H1 (cell line): Measurements from ENCODE around the gene TRIM56. TPM values are rescaled to one million over a fixed set of nuclear protein-coding genes. Genes with fewer than 3 reads are reported as not detected.

Experiments used
- CTCF ChIA-PET: fragments of 300-600 bp; sonication (Branson Sonifier 250); formaldehyde crosslinking; loops from one replicate; lab custom pipeline; 2021; ENCODE audit not compliant: partially characterized antibody; lab: Charles Lee
- POLR2A ChIA-PET: fragments of 300-600 bp; sonication (Branson Sonifier 250); formaldehyde crosslinking; loops from one replicate; lab custom pipeline; 2021; ENCODE audit warnings: inconsistent platforms; ENCODE audit not compliant: partially characterized antibody; lab: Charles Lee
- DNase-seq, 2 experiments: peaks; one replicate each; pipeline versions ENCODE4 v3.0.0 to v3.0.0-alpha.2; 2010 to 2022; ENCODE audit warnings: low spot score in 2 of 2, low read depth in 1 of 2, mixed read lengths in 1 of 2
- FAIRE-seq: peaks from 2 replicates; lab custom pipeline; 2011; peaks lifted over from hg19 to GRCh38; lab: Jason Lieb, UNC
- H2AFZ ChIP-seq: 2 replicates; pipeline ENCODE4 v1.8.1; 2012; ENCODE audit warnings: low read length, inconsistent platforms
- H2AK5ac ChIP-seq: 2 replicates; pipeline ENCODE4 v1.6.1; 2013; ENCODE audit warnings: low read depth, low read length
- H2BK120ac ChIP-seq: replicated peaks from 2 replicates; pipeline ENCODE3; 2013; ENCODE audit warnings: low read depth, low read length, inconsistent platforms
- H2BK12ac ChIP-seq: 2 replicates; pipeline ENCODE4 v1.6.1; 2013; ENCODE audit warnings: low read depth, low read length
- H2BK15ac ChIP-seq: 2 replicates; pipeline ENCODE4 v1.6.1; 2013; ENCODE audit warnings: low read length
- H2BK20ac ChIP-seq: 2 replicates; pipeline ENCODE4 v1.6.1; 2013; ENCODE audit warnings: low read length
- H2BK5ac ChIP-seq: 2 replicates; pipeline ENCODE4 v1.6.1; 2013; ENCODE audit warnings: low read depth, low read length
- H3K14ac ChIP-seq: 2 replicates; pipeline ENCODE4 v1.6.1; 2013; ENCODE audit warnings: inconsistent platforms; ENCODE audit not compliant: insufficient read length
- H3K18ac ChIP-seq: 2 replicates; pipeline ENCODE4 v1.6.1; 2013; ENCODE audit warnings: low read length; ENCODE audit errors: extremely low read depth
- H3K23ac ChIP-seq: 2 replicates; pipeline ENCODE4 v1.6.1; 2013; ENCODE audit warnings: inconsistent platforms; ENCODE audit not compliant: insufficient read length
- H3K23me2 ChIP-seq: 2 replicates; pipeline ENCODE4 v1.6.1; 2013; ENCODE audit warnings: low read depth, low read length
- H3K27ac ChIP-seq: 2 replicates; pipeline ENCODE4 v1.6.1; 2011; ENCODE audit warnings: low read depth, low read length, inconsistent platforms
- H3K27me3 ChIP-seq, 4 experiments: replicated peaks in 1 of 4; 1 replicate in 1 of 4; 2 replicates in 3 of 4; pipeline versions ENCODE4 v1.6.1 to v1.8.1; 2011 to 2013; ENCODE audit warnings: low read length in 3 of 4, mild to moderate bottlenecking in 3 of 4, inconsistent platforms in 2 of 4, mixed read lengths in 2 of 4, moderate library complexity in 1 of 4; ENCODE audit not compliant: control insufficient read depth in 3 of 4, insufficient read depth in 3 of 4; ENCODE audit errors: extremely low read depth in 1 of 4
- H3K36me3 ChIP-seq, 4 experiments: 2 replicates each; pipeline versions ENCODE4 v1.6.1 to v1.8.1; 2011 to 2013; ENCODE audit warnings: mild to moderate bottlenecking in 4 of 4, low read length in 3 of 4, moderate library complexity in 2 of 4, control low read depth in 1 of 4, inconsistent platforms in 1 of 4; ENCODE audit not compliant: insufficient read depth in 4 of 4, control insufficient read depth in 2 of 4
- H3K4ac ChIP-seq: replicated peaks from 2 replicates; pipeline ENCODE3; 2013; ENCODE audit warnings: low read length, low read depth, mixed read lengths, inconsistent platforms; ENCODE audit not compliant: insufficient read length
- H3K4me1 ChIP-seq, 4 experiments: replicated peaks in 1 of 4; 1 replicate in 1 of 4; 2 replicates in 3 of 4; pipeline versions ENCODE4 v1.6.1 to v1.8.1; 2011 to 2013; ENCODE audit warnings: low read length in 3 of 4, inconsistent platforms in 2 of 4, mixed read lengths in 1 of 4; ENCODE audit not compliant: insufficient read depth in 4 of 4, control insufficient read depth in 3 of 4
- H3K4me2 ChIP-seq, 2 experiments: 2 replicates each; pipeline versions ENCODE4 v1.6.1 to v1.8.1; 2011 to 2013; ENCODE audit warnings: low read depth in 2 of 2, low read length in 2 of 2, control low read depth in 1 of 2, inconsistent platforms in 1 of 2, mild to moderate bottlenecking in 1 of 2; ENCODE audit not compliant: insufficient read depth in 1 of 2
- H3K4me3 ChIP-seq, 4 experiments: fragments of 200-600, 300-600 bp in 1 of 4; sonication (generic), shearing (Covaris generic), sonication (Bioruptor Twin) in 1 of 4; 2 replicates each; pipeline versions ENCODE4 v1.5.1 to v1.8.1; 2011 to 2016; ENCODE audit warnings: low read length in 4 of 4, low read depth in 3 of 4, control low read depth in 2 of 4, inconsistent platforms in 2 of 4, mild to moderate bottlenecking in 2 of 4, mixed read lengths in 1 of 4, moderate library complexity in 1 of 4; ENCODE audit not compliant: insufficient read depth in 2 of 4; ENCODE audit errors: extremely low read depth in 1 of 4
- H3K56ac ChIP-seq: replicated peaks from 2 replicates; pipeline ENCODE3; 2013; ENCODE audit warnings: low read depth, mild to moderate bottlenecking, mixed read lengths, low read length, inconsistent platforms; ENCODE audit not compliant: insufficient read length
- H3K79me1 ChIP-seq: 2 replicates; pipeline ENCODE4 v1.6.1; 2013; ENCODE audit warnings: low read depth, low read length, control low read depth
- H3K79me2 ChIP-seq, 2 experiments: 2 replicates each; pipeline versions ENCODE4 v1.6.1 to v1.8.1; 2012 to 2013; ENCODE audit warnings: low read length in 2 of 2, mild to moderate bottlenecking in 2 of 2, inconsistent platforms in 1 of 2; ENCODE audit not compliant: insufficient read depth in 2 of 2, control insufficient read depth in 1 of 2
- H3K9ac ChIP-seq, 4 experiments: replicated peaks in 1 of 4; 1 replicate in 1 of 4; 2 replicates in 3 of 4; pipeline versions ENCODE4 v1.6.1 to v1.8.1; 2011 to 2013; ENCODE audit warnings: low read depth in 3 of 4, low read length in 3 of 4, control low read depth in 2 of 4, mild to moderate bottlenecking in 2 of 4, moderate library complexity in 2 of 4, inconsistent platforms in 1 of 4; ENCODE audit errors: extremely low read depth in 1 of 4
- H3K9me3 ChIP-seq, 2 experiments: 2 replicates each; pipeline versions ENCODE4 v1.6.1 to v1.8.1; 2012 to 2013; ENCODE audit warnings: mild to moderate bottlenecking in 2 of 2, moderate library complexity in 2 of 2, control low read depth in 1 of 2, inconsistent platforms in 1 of 2, low read depth in 1 of 2, low read length in 1 of 2, mixed read lengths in 1 of 2; ENCODE audit not compliant: insufficient read depth in 2 of 2
- H4K20me1 ChIP-seq, 2 experiments: replicated peaks in 1 of 2; 2 replicates each; pipeline versions ENCODE3 to v1.8.1; 2011 to 2013; ENCODE audit warnings: inconsistent platforms in 2 of 2, low read length in 2 of 2, mild to moderate bottlenecking in 1 of 2; ENCODE audit not compliant: insufficient read depth in 2 of 2, control insufficient read depth in 1 of 2
- H4K5ac ChIP-seq: 2 replicates; pipeline ENCODE4 v1.6.1; 2013; ENCODE audit warnings: low read length, low read depth, mixed read lengths, inconsistent platforms; ENCODE audit not compliant: insufficient read length
- H4K8ac ChIP-seq: 2 replicates; pipeline ENCODE4 v1.8.0; 2013; ENCODE audit warnings: mild to moderate bottlenecking, moderate library complexity, low read length, inconsistent platforms; ENCODE audit not compliant: insufficient read depth; ENCODE audit errors: extremely low read depth
- H4K91ac ChIP-seq: replicated peaks from 2 replicates; pipeline ENCODE3; 2013; ENCODE audit warnings: low read length, mixed read lengths, inconsistent platforms; ENCODE audit not compliant: insufficient read length
- RNF2 ChIP-seq: fragments of 200-900, 300-1000 bp; sonication (generic); IDR thresholded peaks from 2 replicates; pipeline ENCODE4 v1.7.1; 2016; ENCODE audit warnings: borderline replicate concordance, low read depth, mild to moderate bottlenecking, antibody characterized with exemption, low read length; ENCODE audit not compliant: poor library complexity, severe bottlenecking; ENCODE audit errors: missing control alignments
- SIRT6 ChIP-seq: IDR thresholded peaks from one replicate; pipeline ENCODE4 v1.7.1; 2012; ENCODE audit warnings: low read length, inconsistent platforms
- WGBS, 2 experiments: shearing (Covaris generic) in 1 of 2; methylation state at CpG; one replicate each; pipeline versions ENCODE4 v1.1.6 to v1.1.7; 2013 to 2015; ENCODE audit warnings: low lambda C conversion rate in 2 of 2, mixed read lengths in 2 of 2, inconsistent platforms in 1 of 2, low coverage in 1 of 2, missing lambda C conversion rate in 1 of 2; ENCODE audit not compliant: insufficient replicate concordance in 2 of 2, insufficient coverage in 1 of 2, insufficient read length in 1 of 2; ENCODE audit errors: extremely low coverage in 1 of 2, missing lambda C conversion rate in 1 of 2; 5-methylcytosine and 5-hydroxymethylcytosine counted together
- polyA plus RNA-seq, 7 experiments: library from polyadenylated mRNA; depleted of rRNA in 3 of 7; stranded (reverse) in 5 of 7; unstranded in 2 of 7; fragments of >200 nt in 5 of 7; fragments of 200-250 nt in 2 of 7; gene quantifications; 1 replicate in 5 of 7; 2 replicates in 1 of 7; 4 replicates in 1 of 7; pipeline versions ENCODE4 v1.2.1 to v1.2.3, GENCODE V29; 2011 to 2013; ENCODE audit warnings: missing spikeins in 2 of 7, mixed read lengths in 2 of 7
- total RNA-seq: library from RNA; stranded (reverse); fragmentation: NEBNext Ultra II Directional; extraction: Animal tissue kit (Norgen Biotek cat#: 25700); gene quantifications from 2 replicates; pipeline ENCODE4 v1.2.1, GENCODE V29; 2021

TRIM56 gene
- total and polyA plus RNA-seq, 2 of the 8 experiments (the other 6 are each of a cell fraction or from before 2014, with no cell fraction given), result 2.0 to 17.5 TPM

- no peaks in the 10 kb centered on the region for H3K79me1 ChIP-seq
- ChIA-PET POLR2A (no interaction called here), CTCF (interaction anchor here (0.5 to 3.0 kb wide), 27 partner anchors 10 to 309 kb away, joined by 3 to 34 read pairs (median 5); partner anchors contain the start of genes MOGAT3, MUC17, SERPINE1 and TRIM56)
- H4K20me1 ChIP-seq, result peaks cover 0 to 2% of the 10 kb centered on the region in 2 experiments
- H3K36me3 ChIP-seq, result no peaks in the 10 kb centered on the region
- no peak overlapping the region for H4K5ac ChIP-seq
- H3K27ac ChIP-seq, result no peak overlapping the region
- no peak overlapping the region for H3K56ac ChIP-seq
- H3K4ac ChIP-seq, result no peak overlapping the region
- 48% methylated on average over 9 of the region's 9 CpGs; no CpG with 5 or more reads in 1 of the 2 experiments for WGBS, 2 experiments
- H3K4me3 ChIP-seq, result no peak overlapping the region
- no peak overlapping the region for H2AK5ac ChIP-seq
- H2BK20ac ChIP-seq, result no peak overlapping the region
- H2AFZ ChIP-seq, result no peak overlapping the region
- H4K91ac ChIP-seq, result no peak overlapping the region
- no peak overlapping the region for H3K18ac ChIP-seq
- no peaks in the 10 kb centered on the region for H3K4me1 ChIP-seq
- H3K14ac ChIP-seq, result no peak overlapping the region
- H3K79me2 ChIP-seq, result no peaks in the 10 kb centered on the region
- H3K23ac ChIP-seq, result no peak overlapping the region
- no peak overlapping the region for H2BK5ac ChIP-seq
- no peak overlapping the region for H2BK15ac ChIP-seq
- TF ChIP-seq RNF2, result no peak
- TF ChIP-seq SIRT6, result no peak
- H3K23me2 ChIP-seq, result no peaks in the 10 kb centered on the region
- no peak overlapping the region for H3K4me2 ChIP-seq
- no peak for DNase-seq
- FAIRE-seq, result no peak
- no peak overlapping the region for H2BK120ac ChIP-seq
- H3K27me3 ChIP-seq, result peaks cover 0 to 2% (median 0%) of the 10 kb centered on the region in 4 experiments; a peak in 1 of 7 replicates
- H4K8ac ChIP-seq, result no peak overlapping the region
- no peaks in the 10 kb centered on the region for H3K9me3 ChIP-seq
- no peak overlapping the region for H2BK12ac ChIP-seq
- H3K9ac ChIP-seq, result no peak overlapping the region
Observed at GRCh38 chr7:101059620-101059942, 25.7 kb upstream of the TRIM56 start.
